Placental epithelial cell (primary cell): ENCODE results near the gene PDXK. TPM values are rescaled to one million over a fixed set of nuclear protein-coding genes. Genes with fewer than 3 reads are reported as not detected.

Source experiments
- small RNA-seq: library from RNA; depleted of rRNA; stranded (forward); fragments of <200 nt; gene quantifications from one replicate; pipeline ENCODE3, GENCODE V24; 2012
- total RNA-seq: library from RNA; depleted of rRNA; stranded (reverse); fragments of >200 nt; gene quantifications from 2 replicates; pipeline ENCODE4 v1.2.3, GENCODE V29; 2012

The PDXK gene
- total RNA-seq = 95.4 and 258 TPM in 2 replicates

GRCh38 chr21:43718872-43719747 lies at the start of gene PDXK:
TSS of gene PDXK (plus strand) at chr21:43719129. CDS start at chr21:43719295, 166 bp downstream.

GRCh38 chr21:43775795-43776430 lies 57.0 kb downstream of the PDXK start, which contains the start of gene CSTB:
TSS of gene CSTB (minus strand) at chr21:43776308. CDS start at chr21:43776269, 39 bp downstream.

GRCh38 chr21:43789276-43790009 lies 70.5 kb downstream of the PDXK start, which contains the start of gene RRP1:
TSS of gene RRP1 (plus strand) at chr21:43789577. CDS start at chr21:43789630, 53 bp downstream.

Small RNA genes within 50 kb of the gene (small RNA-seq; reads per million reads assigned to genes)
- gene AP001052.1 = not detected

Other genes starting within 250 kb of the PDXK start
- gene HSF2BP, start 59.6 kb upstream of the PDXK start, total RNA-seq = 11.0 and 16.1 TPM in 2 replicates
- 14.1 and 19.5 TPM in 2 replicates for gene RRP1B, start 59.6 kb upstream of the PDXK start, total RNA-seq
- gene CSTB, start 57.2 kb downstream of the PDXK start, total RNA-seq = 6.7 and 18.8 TPM in 2 replicates
- 11.4 and 17.8 TPM in 2 replicates for gene RRP1, start 70.4 kb downstream of the PDXK start, total RNA-seq
- gene AGPAT3, start 146.1 kb downstream of the PDXK start, total RNA-seq = 6.3 and 10.8 TPM in 2 replicates